Transverse colon (tissue), 3 donors: ENCODE results near the gene ARHGAP6.

Source experiments
- EP300 ChIP-seq: sonication (generic); formaldehyde crosslinking; IDR thresholded peaks from one replicate; pipeline ENCODE4 v1.6.1; 2017; ENCODE audit warnings: antibody characterized with exemption, low read depth
- TF ChIP-seq, protein P1 (sequence below), 5 experiments: fragments of 200-600 bp in 3 of 5; fragments of 450-650 bp in 2 of 5; sonication (generic) in 3 of 5; IDR thresholded peaks; 1 replicate in 2 of 5; 2 replicates in 3 of 5; pipeline ENCODE4 v1.5.1; 2016 to 2017; ENCODE audit warnings: antibody characterized with exemption in 5 of 5, inconsistent platforms in 3 of 5, mild to moderate bottlenecking in 2 of 5, moderate library complexity in 1 of 5

DNA sequence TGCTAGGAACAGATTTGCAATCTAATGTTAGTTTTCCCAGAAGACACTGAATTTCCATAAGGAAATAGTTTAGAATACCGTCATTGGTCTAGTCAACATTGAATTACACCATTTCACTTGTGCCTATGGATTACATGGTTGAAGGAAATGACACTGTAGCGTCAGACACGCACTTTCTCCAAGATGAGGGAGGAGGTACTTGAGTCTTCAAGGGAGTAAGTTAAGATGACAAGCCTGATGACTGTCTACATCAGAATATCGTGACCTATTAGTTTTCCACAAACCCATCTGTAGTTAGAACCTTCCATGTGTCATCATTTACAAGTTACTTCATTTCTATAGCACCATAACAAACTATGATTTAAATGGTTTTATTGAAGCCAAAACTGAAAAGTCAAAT is 218.8 kb downstream of the ARHGAP6 start:
- no peak for TF ChIP-seq EP300
- TF ChIP-seq, protein P1, sequence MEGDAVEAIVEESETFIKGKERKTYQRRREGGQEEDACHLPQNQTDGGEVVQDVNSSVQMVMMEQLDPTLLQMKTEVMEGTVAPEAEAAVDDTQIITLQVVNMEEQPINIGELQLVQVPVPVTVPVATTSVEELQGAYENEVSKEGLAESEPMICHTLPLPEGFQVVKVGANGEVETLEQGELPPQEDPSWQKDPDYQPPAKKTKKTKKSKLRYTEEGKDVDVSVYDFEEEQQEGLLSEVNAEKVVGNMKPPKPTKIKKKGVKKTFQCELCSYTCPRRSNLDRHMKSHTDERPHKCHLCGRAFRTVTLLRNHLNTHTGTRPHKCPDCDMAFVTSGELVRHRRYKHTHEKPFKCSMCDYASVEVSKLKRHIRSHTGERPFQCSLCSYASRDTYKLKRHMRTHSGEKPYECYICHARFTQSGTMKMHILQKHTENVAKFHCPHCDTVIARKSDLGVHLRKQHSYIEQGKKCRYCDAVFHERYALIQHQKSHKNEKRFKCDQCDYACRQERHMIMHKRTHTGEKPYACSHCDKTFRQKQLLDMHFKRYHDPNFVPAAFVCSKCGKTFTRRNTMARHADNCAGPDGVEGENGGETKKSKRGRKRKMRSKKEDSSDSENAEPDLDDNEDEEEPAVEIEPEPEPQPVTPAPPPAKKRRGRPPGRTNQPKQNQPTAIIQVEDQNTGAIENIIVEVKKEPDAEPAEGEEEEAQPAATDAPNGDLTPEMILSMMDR (IDR thresholded peaks at IDR 0.05) = no peak
